Measurements from ENCODE around the gene LAPTM4A.

The LAPTM4A gene

DNA sequence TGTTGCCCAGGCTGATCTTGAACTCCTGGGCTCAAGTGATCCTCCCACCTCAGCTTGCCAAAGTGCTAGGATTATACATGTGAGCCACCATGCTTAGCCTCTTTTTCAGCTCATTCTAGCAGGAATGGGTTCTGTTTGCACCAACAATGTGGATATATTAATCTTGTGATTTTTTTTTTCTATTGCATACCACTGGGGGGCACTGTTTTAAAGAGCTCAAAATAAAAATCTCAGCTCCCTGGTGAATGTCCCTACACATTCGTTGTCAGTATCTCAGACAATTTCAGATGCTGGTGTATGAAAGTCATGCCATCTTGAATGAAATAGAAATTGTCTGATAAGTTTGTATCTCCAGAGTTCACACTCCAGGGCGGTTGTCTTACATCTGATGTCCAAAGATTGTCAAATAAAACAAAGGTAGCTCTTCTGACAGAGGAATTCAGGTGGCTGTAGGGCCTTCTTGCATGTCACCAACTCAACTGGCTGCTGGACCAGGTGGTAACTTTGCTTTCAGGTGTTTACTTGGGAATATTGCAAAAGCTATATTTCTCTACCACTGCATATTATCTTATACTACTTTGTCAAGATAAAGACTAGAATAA, 35.8 kb downstream of the LAPTM4A start:
- peak; percentile 77 for DNase-seq

DNA sequence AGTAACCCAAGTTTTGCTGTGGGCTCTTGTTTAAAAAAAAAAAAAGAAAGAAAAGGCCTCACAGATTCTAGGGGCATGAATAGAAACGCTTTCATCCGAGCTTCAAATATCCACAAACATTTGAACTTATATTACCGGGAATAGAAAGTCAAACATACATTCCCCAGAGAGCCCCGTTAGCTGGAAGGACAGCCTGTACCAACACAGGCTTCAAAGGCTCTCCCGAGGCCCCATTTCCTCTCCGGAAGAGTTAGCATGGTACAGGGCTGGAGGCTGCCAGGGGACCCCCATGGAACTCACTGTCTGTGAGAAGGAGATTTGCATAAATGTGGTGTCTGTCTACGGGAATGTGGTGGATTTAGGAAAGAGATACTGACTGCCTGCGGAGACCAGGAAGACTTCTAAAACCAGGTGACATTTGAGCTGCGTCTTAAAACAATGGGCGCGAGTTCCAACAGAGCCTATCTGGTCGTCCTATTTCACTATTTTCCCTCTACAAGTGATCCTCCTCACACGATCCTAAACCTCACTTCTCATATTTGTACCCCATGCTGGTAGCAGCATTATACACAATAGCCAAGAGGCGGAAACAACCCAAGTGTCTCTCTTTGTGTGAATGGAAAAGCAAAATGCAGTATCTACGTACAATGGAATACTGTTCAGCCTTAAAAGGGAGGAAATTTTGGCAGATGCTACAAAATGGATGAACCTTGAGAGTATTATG, 38.1 kb downstream of the LAPTM4A start:
- DNase-seq = no peak

DNA sequence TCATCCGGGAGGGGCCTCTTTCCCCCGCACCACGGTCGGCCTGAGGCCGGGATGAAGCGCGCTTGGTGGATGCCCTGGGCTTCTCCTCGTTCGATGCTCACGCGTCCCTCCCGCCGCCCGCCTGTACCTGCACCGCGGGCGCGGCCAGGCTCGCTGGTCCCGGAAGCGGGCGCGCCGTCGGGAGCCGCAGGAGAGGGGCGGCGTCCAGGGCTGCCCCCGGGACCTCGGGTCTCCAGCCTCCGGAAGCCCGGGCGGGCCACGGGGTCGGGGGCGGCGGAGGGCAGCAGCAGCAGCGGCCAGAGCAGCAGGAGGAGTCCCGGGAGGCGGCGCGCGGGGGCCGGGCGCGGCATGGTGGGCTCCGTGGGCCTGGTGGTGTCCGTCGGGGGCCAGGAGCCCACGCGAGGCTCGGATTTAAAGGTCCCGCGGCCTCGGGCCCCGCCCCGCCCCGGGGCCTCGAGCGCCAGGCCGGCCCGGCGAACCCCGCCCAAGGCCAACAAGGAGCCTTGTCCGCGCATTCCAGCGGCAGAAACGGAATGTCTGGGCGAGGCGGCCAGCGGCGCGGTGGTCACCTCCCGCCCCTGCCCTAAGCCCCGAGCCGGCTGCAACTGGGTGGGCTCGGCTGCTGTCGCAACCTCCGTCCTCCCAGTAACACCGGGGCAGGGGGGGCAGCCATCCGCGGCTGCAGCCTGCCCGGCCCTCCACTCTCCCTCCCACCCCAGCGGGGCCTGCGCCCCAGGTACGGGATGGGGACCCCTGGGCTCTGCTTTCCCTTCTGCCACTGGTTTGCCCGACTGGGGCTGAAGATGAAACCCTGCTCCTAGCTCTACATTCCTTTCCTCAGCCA, 38.9 kb downstream of the LAPTM4A start, which contains the start of gene MATN3:
MATN3 (minus strand) TSS at position 387 of the 844 bp plus-strand sequence; CDS start at position 350, 37 bp downstream.
- no peak for DNase-seq

DNA sequence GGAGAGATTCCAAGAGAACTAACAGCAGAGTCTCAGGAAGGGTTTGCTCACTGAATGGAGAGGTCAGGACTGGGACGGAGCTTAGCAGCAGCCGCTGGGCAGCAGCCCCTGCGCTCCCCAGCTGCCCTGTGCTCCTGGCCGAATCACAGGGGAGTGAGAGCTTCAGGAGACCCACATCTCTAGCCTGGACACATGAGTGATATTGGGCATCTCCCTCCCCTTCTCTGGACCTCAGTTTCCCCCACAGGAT, 39.5 kb downstream of the LAPTM4A start:
- DNase-seq = no peak

DNA sequence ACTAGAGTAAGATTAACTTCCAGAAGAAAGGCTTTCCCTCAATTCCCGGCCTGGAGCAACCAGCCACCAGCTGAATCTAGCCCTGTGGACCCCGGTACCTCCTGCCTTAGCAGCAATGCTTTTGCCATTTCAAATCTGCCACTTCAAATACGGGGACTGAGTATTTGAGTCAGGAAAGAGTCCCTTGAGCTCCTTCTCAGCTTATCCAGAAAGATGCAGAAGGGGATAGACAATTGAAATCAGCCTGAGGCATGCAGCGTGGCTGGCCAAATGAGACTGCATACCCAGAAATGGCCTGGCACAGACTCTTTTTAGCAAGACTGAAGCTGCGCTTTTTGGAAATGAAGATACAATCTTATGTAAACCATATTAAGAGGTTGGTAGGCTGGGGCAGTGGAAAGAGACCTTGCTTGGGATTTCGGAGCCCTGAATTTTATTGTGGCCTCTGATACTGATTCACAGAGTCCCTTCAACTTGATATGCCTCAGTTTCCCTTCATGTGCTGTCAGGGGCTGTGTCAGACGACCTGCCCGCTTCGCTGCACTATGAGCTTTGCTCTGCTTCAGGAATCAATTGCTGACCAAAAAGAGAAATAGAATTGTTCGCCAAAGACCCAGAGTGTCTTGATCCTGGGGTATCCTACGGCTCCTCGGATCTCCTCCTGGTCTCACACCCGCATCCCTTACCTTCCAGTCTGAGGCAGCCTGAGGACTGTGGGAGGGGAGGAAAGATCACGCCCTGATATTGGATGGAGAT, 40.0 kb downstream of the LAPTM4A start:
- no peak for DNase-seq

DNA sequence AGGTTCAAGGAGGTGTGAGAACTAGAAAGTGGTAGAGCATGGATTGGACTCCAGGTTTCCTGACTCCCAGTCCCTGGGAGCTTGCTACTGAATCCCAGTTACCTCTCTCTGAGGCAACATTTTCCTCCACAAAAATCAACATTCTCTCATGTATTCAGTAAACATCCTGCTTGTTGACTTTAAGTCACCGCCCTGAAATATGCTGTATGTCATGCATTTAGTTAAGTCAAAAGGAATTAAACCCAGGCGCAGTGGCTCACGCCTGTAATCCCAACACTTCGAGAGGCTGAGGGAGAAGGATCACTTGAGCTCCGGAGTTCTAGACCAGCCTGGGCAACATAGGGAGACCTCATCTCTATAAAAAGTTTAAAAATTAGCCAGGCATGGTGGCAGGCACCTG, 42.7 kb downstream of the LAPTM4A start:
- no peak for DNase-seq

DNA sequence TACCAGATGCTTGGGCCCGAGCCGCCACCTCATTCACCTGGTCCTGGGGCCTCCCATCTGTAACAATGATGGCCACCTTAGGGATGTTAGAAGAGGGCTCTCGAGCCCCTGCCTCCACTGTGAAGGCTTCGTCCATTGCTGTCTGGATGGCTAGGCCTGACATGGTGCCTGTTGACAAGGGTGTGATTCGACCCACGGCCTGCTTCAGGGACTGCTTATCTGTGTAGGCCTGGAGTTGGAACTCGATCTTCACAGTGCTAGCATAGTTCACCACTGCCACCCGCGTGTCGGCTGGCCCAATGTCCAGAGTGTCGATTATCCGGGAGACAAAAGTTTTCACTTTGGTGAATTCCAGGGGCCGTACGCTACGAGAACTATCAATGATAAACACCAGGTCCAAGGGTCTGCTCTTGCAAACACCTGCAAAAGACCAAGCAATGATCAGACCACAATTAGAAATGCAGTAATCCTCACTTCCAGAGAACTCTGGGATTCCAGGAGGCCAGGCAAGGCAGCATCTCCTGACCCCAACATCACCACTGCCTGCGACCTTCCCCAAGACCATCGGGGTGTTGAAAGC, 45.4 kb downstream of the LAPTM4A start:
- DNase-seq = no peak

DNA sequence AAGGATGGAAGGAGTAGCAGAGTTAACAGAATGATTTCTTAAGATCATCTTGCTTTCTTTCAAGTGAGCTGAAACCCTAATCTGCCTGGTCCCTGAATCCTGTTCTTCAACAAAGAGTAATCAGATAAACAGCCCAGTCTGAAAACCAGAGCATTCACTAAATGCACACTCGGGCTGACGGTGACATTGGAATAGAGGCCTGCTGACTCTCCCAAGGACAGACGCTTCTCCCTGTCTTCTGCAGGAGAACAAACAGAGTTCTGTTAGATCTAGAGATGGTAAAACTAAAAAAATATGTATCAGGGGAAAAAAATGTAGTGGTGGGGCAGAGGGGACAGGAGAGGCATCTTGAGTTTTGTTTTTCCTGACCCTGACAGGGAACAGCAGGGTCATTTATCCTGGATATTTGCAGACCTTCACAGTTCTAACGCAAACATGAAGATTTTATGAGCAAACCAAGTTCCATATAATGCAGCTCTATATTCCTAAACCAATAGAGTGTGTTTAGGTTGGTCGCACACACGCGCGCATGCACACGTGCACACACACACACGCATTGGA, 46.3 kb downstream of the LAPTM4A start:
- no peak for DNase-seq

DNA sequence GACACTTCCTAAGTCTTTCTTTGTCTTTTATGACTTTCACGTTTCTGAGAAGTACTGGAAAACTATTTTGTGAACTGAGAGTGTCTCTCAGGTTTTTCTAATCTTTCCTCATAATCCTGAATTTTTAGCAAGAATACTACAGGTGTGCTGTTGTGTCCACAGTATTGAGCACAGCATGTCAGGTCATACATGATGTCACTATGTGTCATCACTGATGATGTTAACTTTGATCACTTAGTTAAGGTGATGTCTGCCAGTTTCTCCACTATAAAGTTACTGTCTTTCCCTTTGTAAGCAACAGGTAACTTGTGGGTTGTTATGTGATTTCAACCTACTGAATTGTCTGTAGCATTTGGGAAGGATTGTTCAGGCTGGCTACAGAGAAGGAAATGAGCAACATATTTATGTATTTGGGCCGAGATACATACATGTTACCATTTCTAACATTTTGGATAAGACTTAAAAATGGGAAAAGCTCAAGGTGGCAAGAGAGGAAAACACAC, 50.0 kb downstream of the LAPTM4A start:
- DNase-seq = no peak

DNA sequence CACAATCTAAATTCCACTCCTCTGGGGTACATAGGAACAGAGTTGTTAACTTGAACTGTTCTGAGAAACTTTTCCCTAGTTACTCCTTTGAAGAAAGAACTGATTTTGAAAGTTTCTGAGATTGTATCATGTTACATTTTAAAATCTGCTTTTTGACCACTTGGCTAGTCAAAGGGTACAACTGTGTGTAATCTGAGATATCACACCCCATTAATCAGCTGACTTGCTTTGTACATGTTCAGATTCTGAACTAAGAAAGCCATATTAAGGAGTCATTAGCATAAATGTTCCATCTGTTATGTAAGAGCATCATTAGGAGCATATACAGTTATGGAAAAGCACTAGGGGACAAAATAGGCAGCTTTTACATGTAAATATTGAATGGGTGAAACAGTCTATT, 57.7 kb downstream of the LAPTM4A start:
- DNase-seq = no peak

DNA sequence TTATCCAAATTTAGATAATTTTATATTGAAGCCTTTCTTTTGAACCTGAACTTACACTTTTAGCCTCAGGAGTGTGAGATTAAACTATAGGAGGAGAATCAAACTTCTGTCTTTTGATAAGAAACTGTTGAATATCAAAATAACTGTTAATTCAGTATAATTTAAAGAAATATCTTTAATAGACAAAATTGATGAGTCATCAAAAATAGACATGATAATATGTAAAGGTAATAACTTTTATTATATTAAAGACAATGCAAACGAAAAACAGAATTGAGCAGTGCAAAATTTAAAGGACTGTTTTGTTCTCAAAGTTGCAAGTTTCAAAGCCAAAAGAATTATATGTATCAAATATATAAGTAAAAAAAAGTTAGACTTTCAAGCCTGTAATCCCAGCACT, 59.5 kb downstream of the LAPTM4A start:
- DNase-seq = no peak

DNA sequence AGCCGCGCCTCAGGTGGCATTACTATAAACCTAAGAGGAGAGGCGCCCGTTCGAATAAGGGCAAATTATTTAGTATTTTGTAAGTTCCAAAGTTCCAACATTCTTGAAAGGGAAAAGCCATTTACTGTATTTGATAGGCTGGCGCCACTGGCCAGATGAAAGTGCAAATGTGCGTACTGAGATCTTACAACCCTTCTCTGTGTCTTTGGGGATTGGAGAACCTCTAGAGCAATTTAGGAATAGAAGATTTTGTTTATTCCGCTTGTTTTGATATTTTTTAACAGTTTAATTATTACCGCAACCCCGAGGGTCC, 61.1 kb downstream of the LAPTM4A start:
- no peak for DNase-seq

DNA sequence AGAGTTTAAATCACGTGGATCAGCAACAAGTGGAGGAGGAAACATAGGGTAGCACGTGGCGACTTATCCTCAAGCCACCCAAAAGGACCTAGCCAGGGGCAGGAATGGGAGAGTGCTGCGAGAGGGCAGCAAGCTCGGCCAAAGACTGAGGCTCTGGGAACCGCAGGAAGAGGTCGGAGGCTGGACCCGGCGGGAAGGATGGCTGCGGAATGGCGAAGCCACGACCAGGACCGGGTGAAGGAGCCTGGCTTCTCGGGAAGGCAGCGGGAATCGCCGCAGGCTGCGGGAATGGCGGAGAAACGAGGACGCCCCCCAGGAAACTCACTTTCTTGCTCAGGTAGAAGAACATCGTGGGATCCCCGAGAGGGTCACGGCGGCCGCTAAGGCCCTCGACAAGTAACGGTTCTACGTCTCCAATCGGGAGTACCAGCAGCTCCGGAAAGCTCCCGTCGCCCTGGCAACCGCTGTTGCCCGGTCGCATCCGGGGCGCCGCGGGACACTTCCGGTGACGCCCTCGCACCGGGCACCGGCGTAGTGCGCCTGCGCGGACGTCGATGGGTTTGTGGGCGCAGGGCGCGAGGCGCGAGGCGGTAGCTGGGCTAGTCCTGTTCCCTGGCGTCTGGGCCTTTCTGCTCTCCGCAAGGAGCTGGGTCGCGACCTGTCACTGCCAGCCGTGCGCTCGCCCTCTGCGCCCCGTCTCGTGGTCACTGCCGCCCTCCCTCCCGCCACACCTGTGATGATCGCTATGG, 61.6 kb downstream of the LAPTM4A start, which contains the start of gene WDR35:
WDR35 (minus strand) TSS at position 439 of the 749 bp plus-strand sequence; CDS start at position 349, 90 bp downstream.
- peak; percentile 83 for DNase-seq

DNA sequence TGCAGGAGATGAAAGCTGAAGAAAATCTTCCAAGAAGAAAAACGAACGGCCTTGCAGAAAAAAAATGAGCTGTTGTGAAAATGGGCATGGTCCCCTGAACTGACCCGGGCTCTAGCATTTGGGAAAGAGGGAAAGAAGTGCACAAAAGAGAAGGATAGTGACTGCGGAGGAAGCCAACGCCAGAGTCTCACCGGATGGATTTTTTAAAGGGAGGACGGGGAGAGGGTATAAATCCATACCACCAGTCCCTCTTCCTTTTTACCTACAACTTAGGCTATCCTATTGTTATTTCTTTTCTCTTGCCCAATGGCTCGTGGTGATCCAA, 62.1 kb downstream of the LAPTM4A start:
- no peak for DNase-seq

DNA sequence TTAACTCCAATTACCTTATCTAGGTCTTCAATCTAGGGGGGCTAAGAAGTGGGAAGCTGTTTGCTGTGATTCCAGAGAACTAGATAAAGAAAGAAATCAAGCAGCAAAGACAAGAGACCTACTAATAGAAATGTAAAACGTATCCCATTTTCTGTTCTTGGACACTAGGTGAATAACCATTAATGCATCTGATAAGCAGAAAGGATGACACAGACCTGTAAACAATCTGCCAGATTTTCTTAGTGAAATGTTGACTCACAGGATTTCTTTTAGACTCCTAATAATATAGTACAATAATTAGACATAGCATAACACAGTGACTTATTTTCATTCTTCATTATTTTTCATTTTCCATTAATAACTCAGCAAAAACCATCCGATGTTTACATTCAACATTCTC, 62.8 kb downstream of the LAPTM4A start:
- no peak for DNase-seq

DNA sequence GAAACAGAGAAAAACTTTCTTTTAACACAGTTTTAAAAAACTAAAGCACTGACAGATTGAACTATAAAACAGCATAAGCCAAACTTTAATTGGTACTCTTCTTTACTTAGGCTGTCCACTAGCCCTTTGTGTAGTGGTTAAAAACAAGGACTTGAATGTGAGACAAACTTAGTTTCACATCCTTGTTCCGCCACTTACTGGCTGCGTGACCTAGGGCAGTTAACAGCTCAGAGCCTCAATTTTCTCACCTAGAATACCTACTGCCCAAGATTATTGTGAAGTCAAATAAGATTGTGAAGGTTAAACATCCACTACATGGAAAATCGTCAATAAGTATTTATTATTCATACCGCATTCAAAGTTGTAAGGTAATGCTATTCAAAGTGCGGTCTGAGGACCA, 63.5 kb downstream of the LAPTM4A start:
- no peak for DNase-seq
